Hematopoietic multipotent progenitor cell treated with erythropoietin and hydrocortisone succinate and interleukin-3 and kit ligand, for 4 days (in vitro differentiated cells): ENCODE measurements around the gene INPP4B.

Source experiments
- DNase-seq: peaks from one replicate; pipeline ENCODE4 v3.0.0-alpha.2; 2015

Gene INPP4B

DNA sequence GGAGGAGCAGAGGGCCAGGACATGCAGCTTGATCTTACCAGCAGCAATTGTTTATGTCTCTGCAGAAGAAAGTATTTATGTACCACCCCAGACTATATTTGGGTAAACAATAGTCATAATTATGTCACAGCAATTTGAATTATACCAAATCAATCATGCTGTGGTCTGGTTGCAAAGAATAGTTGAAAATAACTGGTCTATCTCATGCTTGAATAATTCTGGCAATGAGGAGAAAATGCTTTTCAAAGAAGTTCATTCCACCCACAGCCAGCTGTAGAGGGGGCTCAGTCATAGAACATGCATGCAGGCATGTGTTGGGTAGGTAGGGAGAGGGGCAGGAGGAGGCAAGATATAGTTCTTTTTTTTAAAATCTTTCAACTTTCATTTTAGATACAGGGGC lies 810.5 kb downstream of the INPP4B start:
- DNase-seq: no peak

DNA sequence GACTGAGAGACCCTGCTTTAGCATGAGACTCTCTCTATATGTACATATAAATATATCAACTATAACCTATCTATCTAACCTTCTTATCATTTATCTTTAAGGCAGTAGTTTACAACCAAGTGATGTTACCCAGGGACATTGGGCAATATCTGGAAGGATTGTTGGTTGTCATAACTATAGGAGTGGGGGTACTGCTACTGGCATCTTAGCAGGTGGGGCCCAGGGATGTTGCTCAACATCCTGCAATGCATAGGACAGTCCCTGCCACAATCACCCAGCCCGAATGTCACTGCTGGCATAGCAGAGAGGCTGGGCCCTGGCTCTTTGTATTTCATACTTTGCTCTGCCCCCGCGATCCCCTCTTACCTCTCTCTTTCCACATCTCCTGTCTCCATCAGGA lies 812.0 kb downstream of the INPP4B start:
- DNase-seq: peak; percentile 69

DNA sequence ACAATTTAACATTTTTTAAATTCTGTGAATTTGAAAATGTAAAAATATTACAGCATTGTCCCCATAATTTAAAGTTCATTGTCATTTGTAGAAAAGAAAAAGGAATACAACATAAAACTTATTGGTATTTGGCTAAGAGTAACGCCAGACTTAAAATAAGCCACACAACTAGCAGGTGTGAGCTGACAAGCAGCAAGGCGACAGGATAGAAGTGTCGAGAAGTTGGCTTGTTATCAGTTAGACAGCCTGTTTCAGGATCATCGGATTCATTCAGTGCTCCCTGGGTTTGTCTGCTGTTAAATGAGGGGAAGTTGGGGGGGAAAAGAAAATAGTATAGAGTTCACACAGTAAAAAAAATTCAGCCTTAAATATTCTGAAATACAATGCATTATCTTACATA lies 816.1 kb downstream of the INPP4B start:
- no peak for DNase-seq

DNA sequence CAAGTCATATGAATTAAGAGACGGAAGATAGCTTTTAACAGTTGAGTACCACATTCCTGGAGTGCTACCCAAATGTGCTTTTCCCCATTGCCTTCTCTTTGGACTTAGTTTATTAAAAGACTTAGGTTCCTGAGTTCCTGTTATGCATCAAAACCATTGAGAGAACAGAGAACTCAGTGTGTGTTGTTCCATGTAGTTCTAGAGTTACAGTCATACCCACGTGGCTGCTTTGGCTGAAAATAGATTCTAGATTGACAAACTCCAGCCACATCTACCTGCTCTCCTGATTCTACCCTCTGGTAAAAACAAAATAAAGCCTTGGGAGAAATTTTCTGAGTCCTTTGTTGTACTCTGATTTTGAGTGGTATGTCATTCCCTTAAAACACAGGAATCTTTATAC lies 824.3 kb downstream of the INPP4B start:
- DNase-seq: no peak

DNA sequence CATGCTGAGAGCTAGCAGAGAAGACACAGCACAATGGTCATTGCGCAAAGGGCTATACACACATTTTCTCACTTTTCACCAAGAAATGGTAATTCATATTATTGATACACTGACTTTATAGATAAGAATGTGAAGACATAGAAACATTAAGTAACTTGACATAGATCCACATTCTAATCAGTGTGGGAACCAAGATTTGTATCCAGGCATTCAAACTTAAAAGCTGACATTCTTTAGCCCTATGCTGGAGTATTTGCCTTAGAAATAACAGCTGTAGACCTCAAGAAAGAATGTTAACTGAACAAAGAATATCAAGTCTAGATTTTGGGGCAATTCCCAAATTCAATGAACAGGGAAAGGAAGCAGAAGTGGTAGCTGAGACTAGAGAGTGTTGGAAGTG lies 824.9 kb downstream of the INPP4B start:
- DNase-seq: no peak

DNA sequence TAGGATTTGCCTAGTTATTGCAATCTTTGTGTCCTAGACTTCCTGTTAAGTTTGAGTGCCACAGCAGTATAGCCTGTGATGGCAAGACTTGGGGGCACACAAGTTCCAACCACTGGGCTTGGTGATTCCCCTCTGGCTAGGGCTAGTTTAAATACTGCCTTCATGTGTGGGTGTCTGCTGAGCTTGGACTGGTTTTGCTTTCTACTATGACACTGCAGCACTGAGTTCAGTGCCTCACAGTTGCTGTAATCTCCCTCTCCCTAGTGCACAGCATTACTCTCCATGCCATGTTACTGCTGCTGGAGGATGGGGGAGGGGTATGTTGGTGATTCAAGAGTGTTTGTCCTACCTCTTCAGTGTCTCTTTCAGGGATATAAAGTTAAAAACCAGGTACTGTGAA lies 830.1 kb downstream of the INPP4B start:
- no peak for DNase-seq

DNA sequence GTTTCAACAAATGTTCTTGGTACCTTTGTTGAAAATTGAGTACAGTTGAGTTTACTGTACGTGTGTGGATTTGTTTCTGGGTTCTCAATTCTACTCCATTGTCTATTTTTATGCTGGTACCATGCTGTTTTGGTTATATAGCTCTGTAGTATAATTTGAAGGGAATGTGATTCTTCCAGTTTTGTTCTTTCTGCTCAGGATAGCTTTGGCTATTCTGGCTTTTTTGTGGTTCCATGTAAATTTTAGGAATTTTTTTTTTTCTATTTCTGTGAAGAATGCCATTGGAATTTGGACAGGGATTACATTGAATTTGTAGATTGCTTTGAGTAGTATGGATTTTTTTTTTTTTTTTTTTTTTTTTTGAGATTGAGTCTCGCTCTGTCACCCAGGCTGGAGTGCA lies 836.4 kb downstream of the INPP4B start:
- no peak for DNase-seq

DNA sequence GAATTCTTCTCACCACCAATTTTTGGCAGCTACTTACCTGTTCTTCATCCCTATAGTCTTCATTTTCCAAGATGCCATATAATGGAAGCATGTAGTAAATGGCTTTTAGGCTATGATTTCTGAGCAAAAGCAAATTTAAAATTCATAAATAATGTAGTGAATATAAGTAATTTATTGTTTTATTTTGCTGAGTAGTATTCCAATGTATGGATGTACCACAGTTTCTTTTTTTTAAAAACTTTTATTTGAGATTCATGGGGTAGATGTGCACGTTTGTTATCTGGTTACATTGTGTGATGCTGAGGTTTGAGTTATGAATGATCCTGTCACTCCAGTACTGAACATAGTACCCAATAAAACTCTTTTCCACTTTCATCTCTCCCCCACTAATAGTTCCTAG lies 840.6 kb downstream of the INPP4B start:
- DNase-seq: no peak

DNA sequence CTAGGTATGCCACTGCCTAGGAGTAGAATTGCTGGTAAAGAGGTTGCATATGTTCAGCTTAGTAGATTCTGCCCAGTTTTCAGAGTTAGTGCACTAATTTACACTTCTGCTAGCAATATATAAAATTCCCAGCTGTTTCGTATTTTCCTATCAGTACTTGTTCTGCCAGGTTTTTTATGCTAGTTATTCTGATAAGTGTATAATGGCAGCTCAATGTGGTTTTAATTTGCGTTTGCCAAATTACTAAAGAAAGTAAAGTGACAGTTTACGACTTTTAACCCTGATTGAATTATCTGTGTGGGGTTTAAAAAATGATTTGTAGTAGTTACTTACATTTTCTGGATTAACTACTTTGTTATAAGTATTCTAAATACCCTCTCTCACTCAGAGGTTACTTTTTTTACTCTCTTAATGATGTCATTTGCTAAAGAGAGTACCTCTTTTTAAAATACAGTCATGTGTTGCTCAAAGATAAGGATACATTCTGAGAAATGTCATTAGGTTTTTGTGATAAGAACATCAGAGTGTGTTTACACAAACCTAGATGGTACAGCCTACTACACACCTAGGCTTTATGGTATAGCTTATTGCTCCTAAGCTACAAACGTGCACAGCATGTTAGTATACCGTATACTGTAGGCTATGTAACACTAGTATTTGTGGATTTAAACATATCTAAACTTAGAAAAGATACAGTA lies 846.5 kb downstream of the INPP4B start:
- DNase-seq: peak; percentile 12

DNA sequence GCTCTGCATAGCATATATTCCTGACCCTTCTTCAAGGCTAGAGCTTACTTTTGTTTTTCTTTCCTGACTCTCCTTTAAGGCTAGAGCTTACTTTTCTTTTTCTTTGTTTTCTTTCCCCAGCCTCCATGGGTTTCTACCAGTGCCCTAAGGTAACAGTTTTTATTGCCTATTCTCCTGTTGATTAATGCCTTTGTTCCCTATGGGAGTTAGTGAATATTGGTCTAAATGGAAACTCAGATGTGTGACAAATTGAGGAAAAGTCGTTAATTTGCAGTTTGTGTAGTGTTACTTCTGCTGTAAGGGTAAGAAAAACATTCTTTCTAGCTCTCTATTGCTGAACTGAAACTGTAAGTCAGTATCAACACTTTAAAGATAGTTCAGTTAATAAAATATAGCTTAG lies 851.0 kb downstream of the INPP4B start:
- DNase-seq: no peak

DNA sequence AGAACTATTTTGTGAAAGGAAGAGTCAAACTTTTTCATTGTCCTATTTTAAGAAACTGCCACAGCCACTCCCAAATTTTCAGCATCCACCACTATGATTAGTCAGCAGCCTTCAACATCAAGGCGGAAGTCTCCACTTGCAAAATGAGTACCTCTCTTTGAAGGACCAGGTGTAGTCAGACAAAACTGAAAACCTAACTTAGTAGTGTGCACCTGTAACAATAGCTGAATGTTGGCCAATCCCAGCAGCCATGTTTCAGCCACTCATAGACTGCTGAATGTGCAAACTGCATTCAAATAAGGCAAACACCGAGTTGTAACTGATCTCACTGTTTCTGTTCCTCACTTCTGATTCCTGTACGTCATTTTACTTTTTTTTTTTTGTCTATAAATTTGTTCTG lies 868.7 kb downstream of the INPP4B start:
- DNase-seq: no peak
